Neural progenitor cell (in vitro differentiated cells): Measurements from ENCODE around the gene LRP1B.

Source experiments
- EZH2 ChIP-seq: fragments of 200-600 bp; sonication (generic); IDR thresholded peaks from 2 replicates; pipeline ENCODE4 v1.6.1; 2017; ENCODE audit warnings: antibody characterized with exemption, mild to moderate bottlenecking, moderate library complexity
- EZH2phosphoT487 ChIP-seq: fragments of 200-600 bp; sonication (generic); IDR thresholded peaks from 2 replicates; pipeline ENCODE4 v1.6.1; 2017; ENCODE audit warnings: antibody characterized with exemption
- TF ChIP-seq, protein P1 (sequence below): fragments of 200-600 bp; sonication (generic); IDR thresholded peaks from 2 replicates; pipeline ENCODE4 v1.5.1; 2017; ENCODE audit warnings: antibody characterized with exemption, mild to moderate bottlenecking

DNA sequence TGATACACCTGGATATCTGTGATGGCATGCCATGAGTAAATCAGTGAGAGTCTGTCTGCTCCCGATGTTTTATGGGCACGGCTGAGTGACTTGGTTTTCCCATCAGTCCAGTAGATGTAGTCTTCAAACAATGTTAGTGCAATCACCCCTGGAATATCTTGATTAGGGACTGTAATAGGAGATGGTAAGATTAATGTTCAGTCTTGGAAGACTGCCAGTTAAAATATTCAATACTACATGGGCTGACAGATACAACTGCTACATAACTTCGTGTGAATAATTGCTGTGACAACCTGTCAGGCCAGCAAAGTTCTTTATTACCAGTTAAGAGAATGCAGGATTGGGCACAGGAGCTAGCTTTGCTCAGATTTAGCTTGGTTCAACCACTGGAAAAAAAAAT, 1673.3 kb downstream of the LRP1B start:
- TF ChIP-seq, protein P1, sequence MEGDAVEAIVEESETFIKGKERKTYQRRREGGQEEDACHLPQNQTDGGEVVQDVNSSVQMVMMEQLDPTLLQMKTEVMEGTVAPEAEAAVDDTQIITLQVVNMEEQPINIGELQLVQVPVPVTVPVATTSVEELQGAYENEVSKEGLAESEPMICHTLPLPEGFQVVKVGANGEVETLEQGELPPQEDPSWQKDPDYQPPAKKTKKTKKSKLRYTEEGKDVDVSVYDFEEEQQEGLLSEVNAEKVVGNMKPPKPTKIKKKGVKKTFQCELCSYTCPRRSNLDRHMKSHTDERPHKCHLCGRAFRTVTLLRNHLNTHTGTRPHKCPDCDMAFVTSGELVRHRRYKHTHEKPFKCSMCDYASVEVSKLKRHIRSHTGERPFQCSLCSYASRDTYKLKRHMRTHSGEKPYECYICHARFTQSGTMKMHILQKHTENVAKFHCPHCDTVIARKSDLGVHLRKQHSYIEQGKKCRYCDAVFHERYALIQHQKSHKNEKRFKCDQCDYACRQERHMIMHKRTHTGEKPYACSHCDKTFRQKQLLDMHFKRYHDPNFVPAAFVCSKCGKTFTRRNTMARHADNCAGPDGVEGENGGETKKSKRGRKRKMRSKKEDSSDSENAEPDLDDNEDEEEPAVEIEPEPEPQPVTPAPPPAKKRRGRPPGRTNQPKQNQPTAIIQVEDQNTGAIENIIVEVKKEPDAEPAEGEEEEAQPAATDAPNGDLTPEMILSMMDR = no peak
- TF ChIP-seq EZH2 = no peak
- no peak for TF ChIP-seq EZH2phosphoT487
